Sigmoid colon (tissue), 4 donors: Measurements from ENCODE around the gene ARVCF.

ENCODE experiments used
- EP300 ChIP-seq, 4 donors: sonication (generic); formaldehyde crosslinking; IDR thresholded peaks; one replicate each; pipeline ENCODE4 v1.6.1; 2017; ENCODE audit warnings: antibody characterized with exemption in 4 of 4
- POLR2A ChIP-seq, 2 donors: fragments of 450-650 bp; IDR thresholded peaks; one replicate each; pipeline ENCODE4 v1.6.1; 2016; ENCODE audit warnings: antibody characterized with exemption in 2 of 2, mild to moderate bottlenecking in 2 of 2, moderate library complexity in 2 of 2
- POLR2AphosphoS5 ChIP-seq, 4 donors: sonication (generic); formaldehyde crosslinking; IDR thresholded peaks; one replicate each; pipeline ENCODE4 v1.6.1; 2017; ENCODE audit warnings: antibody characterized with exemption in 4 of 4
- TF ChIP-seq, protein P1 (sequence below), 4 experiments: fragments of 450-650 bp in 3 of 4; fragments of 200-600 bp in 1 of 4; IDR thresholded peaks; one replicate each; pipeline ENCODE4 v1.5.1; 2016 to 2019; ENCODE audit warnings: antibody characterized with exemption in 4 of 4, mild to moderate bottlenecking in 3 of 4, moderate library complexity in 2 of 4

DNA sequence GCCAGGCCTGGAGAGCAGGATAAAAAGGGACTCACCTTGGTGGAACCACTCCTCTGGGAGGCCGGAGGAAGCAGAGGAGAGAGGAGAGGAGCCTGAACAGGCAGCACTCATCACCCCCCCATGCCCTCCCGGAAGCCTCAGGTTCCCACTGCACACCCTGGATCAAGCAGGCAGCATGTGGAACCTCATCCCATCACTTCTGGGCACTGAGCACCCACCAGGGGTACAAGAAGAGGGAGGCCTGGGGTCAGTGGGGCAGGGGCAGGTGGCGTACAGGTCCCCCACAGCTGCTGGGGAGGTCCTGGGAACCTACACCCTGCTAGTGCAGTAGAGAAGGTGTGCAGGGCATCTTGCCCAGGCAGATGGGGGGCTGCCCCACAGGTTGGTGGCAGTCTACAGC is 40.0 kb downstream of the ARVCF start:
- TF ChIP-seq, protein P1, sequence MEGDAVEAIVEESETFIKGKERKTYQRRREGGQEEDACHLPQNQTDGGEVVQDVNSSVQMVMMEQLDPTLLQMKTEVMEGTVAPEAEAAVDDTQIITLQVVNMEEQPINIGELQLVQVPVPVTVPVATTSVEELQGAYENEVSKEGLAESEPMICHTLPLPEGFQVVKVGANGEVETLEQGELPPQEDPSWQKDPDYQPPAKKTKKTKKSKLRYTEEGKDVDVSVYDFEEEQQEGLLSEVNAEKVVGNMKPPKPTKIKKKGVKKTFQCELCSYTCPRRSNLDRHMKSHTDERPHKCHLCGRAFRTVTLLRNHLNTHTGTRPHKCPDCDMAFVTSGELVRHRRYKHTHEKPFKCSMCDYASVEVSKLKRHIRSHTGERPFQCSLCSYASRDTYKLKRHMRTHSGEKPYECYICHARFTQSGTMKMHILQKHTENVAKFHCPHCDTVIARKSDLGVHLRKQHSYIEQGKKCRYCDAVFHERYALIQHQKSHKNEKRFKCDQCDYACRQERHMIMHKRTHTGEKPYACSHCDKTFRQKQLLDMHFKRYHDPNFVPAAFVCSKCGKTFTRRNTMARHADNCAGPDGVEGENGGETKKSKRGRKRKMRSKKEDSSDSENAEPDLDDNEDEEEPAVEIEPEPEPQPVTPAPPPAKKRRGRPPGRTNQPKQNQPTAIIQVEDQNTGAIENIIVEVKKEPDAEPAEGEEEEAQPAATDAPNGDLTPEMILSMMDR (IDR thresholded peaks at IDR 0.05), result no peak
- no peak for TF ChIP-seq POLR2A (IDR thresholded peaks at IDR 0.05)
- TF ChIP-seq POLR2AphosphoS5 (IDR thresholded peaks at IDR 0.05), result no peak
- TF ChIP-seq EP300 (IDR thresholded peaks at IDR 0.05), result no peak
